GM19372 (cell line): ENCODE data around the gene GRK5.

ENCODE experiments used
- ATAC-seq: cut with Tn5 transposase; IDR thresholded peaks from one replicate; pipeline ENCODE4 v1.9.1; 2021; ENCODE audit warnings: mild to moderate bottlenecking, low read depth, moderate library complexity; ENCODE audit not compliant: unreplicated experiment

GRK5 gene

DNA sequence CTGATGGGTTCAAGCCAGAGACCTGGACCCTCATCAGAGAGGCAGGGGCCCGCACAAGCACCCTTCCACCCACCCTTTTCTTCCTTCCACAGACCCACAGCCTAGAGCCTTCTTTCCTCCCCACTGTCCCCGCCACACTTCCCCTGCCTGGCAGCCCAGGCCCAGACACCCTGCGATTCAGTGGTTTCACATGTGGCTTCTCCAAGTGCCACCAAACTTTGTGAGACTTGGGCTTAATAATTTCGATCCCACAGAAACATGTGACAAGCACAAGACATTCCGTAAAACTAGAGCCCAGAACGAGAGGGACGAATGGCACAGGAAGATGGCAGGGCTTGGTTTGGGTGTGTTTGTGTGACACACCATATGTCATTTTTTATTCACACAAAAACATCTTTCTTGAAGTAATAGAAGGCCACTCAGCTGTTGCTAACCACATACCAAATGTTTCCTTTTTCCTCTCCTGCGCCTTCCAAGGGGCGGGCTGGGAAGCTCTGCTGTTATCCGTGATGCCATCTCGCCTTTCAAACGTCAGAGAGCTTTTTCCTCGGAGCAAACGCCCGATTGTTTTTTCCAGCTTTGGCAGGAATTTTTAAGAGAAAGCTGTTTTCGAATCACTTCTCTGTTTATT is 162.9 kb downstream of the GRK5 start:
- ATAC-seq: no peak

DNA sequence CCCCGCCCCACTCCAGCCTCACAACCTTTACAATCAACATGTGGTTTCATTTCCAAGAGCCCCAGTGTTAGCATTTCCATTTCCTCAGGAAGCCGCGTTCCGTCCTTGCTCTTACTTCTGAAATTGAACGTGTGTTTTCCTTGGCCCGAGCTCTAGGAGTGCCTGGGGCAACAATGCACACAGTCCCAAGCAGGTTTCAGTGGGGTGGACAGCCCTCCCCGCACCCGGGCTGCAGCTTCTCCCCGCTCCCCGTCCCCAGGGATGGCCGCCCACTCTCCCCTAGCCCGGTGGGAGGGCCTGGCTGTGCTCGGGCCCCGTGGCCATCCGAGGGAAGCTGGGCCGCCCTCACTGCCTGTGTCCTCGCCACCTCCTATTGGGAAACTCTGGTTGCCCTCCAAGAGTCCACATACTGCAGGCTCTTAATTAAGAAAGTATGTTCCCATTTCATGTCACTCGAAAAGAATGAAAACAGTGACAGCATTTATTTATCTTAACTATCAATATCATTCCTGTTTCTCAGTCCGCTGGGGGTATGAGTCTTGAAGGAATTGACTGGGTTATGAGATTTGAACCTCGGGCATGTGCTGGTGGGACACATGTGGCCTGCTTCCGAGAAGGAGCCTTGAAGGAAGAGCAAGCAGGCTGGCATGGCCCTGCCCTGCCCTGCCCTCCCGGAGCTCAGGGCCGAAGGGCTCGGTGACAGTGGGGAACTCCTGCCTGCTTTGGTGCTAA is 163.8 kb downstream of the GRK5 start:
- ATAC-seq: no peak

DNA sequence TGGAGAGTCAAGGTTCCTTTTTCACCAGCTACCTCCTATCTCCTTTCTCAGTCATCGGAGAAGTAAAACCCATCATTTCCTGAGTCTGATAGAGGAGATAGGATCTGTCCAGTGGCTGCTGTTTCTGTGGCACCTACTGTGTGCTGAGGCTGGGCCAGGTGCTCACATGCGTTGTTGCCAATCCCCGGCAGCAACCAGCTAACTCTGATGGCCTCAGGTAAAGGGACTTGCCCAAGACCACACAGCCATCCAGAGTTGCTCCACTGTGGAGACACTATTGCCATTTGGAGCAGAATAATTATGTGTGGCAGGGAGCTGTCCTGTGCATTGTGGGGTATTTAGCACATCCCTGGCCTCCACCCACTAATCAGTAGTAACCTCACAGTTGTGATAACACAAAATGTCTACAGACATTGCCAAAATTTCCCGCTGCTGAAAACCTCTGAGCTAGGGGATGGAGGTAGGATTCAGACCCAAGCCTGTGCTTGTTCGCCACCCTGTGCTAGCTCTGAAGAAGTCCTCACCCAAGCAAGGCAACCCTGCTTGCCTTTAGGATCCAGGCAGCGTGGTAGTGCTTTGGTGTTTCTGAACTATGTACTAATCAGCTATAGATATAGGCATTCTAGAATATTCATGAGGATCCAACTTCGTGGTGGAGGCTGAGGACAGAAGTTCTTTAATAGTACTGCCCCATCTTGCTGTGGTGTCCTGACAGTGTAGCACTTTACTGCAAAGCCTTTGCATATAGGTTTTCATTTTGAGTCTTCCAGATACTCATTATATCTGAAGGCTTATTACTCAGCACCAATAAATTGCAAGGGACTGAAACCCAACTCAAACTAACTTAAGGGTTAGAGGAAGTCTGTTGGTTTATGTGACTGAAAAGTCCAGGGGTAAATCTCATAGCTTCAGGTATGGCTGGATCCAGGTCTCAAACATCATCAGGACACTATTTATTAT is 164.6 kb downstream of the GRK5 start:
- no peak for ATAC-seq

DNA sequence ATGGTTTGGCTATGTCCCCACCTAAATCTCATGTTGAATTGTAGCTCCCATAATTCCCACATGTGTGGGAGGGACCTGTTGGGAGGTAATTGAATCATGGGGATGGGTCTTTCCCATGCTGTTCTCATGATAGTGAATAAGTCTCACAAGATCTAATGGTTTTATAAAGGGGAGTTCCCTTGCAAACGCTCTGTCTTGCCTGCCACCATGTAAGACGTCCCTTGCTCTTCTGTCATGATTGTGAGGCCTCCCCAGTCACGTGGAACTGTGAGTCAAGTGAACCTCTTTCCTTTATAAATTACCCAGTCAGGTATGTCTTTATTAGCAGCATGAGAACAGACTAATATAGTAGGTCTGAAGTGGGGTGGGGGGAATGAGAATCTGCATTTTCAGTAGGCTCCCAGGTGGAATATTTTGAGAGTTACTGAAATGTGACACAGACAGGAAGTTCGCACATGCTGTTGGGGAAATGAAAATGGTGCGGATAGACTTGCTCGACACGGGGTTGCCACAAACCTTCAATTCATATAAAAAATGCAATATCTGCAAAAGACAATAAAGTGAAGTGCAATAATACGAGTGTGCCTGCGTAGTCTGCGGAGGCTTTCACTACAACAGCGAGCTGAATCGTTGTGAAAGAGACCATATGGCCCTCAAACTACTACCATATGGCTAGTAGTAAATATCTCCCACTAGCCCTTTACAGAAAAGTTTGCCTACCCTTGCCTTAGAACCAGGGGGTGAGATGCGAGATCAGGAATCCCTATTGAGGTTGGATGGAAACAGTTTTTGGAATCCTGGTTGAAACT is 166.1 kb downstream of the GRK5 start:
- ATAC-seq: no peak

DNA sequence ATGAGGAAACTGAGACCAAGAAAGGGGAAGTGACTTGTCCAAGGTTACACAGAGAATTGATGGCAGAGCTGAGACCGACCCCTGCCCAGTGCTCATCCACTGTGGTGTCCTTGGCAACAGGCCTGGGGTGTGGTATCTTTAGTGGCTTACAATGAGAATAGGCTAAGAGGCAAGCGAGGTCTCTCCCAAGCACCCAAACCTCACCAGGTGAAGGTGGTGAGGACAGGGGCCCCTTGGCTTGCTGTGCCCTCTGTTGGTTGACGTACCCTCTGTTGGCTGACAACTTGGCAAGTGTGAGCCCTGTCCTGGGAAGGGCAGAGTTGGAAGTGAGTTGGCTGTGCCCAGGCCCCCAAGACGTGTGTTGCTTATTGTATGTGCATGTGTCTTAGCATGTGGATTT is 166.9 kb downstream of the GRK5 start:
- ATAC-seq: no peak

DNA sequence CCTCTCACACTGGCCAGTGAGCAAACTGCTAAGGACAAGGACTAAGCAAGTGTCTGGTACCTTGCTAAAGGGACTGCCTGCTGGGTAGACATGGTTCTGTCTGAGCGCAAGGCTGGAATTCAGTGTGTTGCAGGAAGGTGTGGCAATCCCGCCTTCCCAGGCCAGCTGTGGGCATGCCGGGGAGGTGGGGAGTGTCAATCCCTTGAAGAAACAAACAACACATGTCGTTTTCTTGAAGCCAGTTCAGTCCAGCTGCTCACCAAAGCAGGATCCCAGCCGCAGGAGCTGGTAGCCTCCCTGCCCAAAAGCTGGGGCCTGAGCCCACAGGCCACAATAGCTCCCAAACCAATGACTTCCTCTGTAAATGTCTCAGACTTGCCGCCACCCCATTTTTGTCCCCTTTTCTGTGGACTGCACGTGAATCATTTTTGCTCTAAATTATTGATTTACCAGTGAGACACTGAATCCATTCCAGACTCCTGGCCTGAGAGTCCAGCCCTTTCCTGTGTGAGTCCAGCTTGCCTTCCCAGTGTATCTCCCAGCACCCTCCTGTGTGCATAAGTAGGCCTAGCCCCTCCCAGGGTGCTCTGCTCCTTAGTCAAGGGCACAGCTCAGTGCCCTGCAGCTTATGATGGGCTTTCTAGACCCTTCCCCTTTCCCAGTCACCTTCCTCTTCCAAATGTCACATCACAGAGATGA is 168.4 kb downstream of the GRK5 start:
- no peak for ATAC-seq

DNA sequence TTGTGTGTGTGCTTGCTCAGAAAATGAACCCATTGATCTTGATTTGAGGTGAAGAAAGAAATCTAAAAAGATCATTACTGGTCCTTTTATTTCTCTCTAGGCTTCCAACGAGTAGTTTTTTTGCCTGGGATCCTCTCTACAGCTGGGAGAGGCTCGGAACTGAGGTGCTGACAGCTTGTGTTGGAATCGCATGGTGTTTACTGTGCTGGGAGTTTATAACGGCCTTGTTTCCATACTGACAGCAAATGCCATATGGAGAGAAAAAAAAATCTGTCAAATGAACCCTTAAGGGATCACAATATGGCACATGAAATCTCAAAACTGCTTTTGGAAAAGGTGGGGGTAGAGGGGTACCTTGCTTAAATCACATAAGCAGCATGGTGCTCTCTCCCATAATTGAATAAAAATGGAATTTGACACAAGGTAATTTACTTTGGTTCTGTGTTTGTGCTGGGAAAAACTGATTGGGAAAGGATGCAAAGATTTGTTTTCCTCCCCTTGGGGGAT is 170.1 kb downstream of the GRK5 start:
- ATAC-seq: no peak

DNA sequence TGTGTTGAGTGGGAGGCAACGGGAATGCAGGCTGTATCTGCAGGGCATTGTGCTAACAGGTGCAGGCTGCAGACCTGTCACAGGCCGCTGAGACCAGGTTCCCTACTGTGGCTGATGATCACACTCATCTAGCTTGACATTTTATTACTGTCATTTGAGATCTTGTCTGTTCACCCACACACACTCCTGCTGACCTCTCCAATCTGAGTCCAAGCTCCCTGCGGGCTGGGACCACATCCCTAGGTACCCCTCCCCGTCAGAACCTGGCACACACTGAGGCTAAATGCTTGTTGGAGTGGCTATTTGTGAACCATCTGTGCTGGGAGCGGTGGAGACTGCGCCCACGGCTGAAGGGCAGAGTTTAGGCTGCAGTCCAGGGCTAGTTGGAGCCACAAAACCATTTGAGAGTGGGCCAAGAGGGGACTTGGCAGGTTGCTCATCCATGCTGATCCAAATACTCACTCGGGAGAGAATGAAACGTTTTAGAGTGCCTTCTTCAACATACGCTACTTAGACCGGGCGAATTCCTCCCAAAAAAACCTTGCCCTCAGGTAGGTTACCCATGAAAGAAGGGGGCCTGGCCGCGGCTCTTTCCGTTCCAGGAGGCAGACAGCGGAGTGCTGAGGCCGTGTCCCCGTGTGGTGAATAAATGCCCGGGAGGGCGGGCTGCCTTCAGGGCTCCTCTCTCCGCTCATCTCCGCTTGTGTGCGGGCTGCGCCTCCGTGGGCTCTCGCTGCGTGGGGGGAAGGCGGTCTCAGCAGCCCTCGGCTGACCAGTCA is 170.8 kb downstream of the GRK5 start:
- no peak for ATAC-seq

DNA sequence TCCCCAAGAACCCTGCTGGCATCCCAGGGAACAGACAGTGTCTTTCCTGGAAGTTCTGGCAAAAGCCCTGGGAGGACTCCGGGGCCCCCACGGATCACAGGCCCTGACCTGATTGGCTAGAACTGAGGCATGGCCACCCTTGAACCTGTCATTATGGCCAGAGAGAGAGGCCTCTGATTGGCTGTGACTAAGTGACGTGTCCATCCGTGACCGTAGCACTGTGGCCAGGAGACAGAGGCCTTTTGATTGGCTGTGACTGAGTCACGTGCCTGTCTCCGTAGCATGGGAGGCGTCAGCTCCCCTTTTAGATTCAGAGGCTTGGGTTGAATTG is 171.3 kb downstream of the GRK5 start:
- no peak for ATAC-seq

DNA sequence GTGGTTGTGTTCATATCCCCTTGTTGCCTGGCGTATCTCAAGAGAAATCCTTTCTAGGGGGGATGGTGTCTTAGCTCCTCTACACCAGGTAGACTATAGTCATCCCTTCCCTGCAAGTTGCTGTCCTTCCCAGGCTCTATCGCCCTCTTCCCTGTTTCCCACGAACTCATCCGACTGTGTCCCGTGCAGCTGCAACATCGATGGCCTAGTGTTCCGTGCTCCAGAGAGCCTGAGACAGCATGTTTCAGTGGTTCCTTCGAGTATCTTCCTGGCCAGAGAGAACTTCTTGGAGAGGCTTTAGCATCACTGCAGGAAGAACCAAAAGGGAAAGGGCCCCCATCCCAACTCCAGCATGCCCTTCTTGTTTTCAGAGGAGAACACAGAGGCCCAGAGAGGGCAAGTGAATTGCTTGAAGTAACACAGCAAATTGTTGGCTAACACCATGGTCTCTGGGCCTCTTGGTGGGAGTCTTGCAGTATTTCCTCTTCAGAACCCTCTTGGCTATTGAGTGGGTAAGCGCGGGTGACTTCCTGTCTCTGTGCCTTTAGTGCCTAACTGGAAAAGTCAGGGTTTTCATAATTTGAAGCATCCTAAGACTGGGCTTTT is 172.2 kb downstream of the GRK5 start:
- no peak for ATAC-seq

DNA sequence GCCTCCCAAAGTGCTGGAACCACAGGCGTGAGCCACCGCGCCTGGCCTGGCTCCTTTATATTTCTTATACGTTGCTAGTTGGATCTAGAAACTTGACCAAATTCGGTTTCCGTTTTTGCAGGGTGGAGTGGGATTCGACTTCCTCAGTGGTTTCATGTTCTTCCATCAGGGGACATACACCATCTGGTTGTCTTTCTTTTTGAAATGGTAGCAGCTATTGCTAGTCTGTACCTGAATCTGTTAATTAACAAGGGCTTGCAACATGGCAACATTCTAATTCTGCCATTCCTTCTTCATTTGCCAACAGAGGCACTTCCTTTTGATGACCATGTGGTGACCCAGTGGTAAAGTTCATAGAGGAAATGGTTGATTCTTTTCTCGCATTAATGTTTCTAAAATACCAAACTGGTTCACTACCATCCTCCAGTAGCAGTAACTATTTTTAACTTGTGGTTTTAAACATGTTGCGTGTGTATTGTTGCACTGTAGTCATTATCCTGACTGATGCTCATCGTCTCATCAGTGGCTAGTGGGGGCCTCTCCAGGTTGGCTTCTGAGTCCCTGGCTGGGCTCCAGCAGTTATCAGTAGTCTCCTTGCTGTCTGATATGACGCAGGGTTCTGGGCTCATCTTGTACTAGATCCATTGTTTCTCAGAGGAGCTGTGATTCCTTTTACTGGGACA is 175.9 kb downstream of the GRK5 start:
- ATAC-seq: no peak

DNA sequence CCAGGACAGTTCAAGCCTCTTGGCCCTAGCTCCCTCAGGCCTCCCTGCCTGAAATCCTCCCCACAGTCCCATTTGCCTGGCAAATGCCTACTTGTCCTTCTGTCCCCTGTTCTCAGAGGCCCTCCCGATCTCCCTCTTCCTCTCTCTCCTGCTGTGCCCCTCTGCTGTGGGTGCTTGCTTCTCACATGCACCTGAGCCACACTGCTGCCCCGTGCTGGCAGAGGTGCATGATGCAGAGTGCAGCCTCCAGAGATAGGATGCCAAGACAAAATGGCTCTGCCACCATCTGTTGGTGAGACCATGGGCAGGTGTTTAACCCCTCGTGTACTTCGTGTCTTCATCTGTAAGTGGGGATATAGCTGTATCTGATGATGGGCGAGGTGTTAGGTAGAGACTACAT is 176.8 kb downstream of the GRK5 start:
- ATAC-seq: no peak

DNA sequence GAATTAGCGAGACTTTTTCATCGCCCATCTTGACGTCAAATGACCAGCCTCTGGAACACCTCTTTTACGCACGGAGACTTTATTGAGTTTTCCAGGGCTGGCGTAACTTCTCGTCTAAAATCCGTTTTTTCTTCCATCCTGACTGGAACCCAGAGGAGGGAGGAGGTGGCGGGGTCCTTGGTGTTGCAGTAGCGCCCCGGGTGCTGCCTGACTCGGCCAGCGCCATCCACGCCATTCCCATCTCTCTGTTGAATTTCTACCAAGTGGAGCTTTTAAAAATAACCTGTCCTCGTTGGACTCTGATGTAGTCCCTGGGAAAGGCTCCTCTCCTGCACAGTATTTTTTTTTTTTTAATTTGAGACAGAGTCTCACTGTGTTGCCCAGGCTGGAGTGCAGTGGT is 179.3 kb downstream of the GRK5 start:
- ATAC-seq: no peak

DNA sequence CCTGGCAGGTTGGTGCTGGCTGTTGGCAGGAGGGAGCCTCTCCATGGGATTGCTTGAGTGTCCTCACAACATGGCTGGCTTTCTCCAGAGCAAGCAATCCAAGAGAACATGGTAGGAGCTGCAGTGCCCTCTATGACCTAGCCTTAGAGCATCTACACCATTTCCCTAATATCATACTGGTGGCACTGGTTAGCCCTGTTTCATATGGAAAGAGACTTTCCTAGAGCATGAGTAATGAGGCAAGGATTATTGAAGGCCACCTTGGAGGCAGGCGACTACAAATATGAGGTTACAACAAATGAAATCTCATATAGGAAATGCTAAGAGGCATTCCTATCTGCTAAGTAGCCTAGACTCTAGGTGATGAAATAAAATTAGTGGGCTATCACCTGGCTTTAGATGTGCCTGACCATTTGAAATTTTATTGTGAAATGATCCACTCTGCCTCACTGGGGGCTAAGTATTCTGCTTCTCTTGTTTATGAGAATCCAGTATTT is 181.5 kb downstream of the GRK5 start:
- ATAC-seq: no peak

DNA sequence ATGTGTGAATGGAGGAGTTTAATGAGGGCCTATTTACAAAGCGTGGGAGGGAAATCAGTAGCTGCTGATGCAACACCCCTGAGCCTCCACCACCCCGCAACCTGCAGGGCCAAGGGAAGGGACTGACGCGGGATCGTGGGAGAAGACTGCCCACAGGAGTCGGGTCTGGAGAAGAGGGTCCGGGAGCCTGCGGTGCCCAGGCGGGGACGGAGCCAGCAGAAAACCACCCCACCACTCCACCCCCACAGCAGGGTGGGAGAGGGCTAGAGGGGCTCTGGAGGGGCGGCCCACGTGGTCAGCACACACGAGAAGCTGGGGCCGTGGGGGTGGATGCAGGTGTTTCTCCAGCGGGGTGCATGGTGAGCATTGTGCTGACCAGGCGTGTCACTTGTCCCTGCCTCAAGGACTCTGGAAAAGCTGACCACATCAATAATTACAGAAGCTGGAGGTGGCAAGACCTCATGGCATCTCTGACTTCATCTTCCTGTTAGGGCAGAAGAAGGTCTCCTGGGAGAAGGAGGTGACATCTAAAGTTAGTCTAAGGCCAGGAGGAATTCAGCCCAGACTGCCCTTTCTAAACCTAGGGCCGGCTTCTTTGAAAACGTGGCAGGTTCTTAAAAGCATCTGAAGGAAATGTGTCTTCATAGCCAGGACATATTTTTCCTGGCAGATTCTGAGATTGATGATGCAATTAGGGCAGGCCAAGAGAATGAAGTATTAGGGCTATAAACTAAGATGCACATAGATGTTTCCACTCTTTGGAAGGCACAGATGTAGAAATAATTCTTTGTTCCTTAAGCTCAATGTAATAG is 184.3 kb downstream of the GRK5 start:
- no peak for ATAC-seq

DNA sequence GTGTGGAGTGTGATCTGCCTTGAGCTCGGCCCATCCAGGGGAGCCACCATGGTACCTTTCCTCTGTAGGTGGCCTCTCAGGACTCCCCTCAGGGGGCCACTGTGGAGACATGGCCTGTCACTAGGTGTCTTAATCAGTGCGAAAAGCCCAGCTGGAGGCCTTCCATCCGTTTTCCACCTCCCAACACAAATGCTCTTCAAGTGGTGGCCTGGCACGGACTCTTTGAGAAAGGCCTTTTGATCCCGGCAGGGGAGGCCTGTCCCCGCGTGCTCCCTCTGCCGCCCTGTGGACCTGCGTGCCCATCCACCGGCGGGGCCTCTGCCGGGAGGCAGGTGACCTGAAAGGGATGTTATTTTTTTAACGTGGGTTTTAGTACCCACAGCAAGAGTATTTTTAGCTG is 185.6 kb downstream of the GRK5 start:
- no peak for ATAC-seq

DNA sequence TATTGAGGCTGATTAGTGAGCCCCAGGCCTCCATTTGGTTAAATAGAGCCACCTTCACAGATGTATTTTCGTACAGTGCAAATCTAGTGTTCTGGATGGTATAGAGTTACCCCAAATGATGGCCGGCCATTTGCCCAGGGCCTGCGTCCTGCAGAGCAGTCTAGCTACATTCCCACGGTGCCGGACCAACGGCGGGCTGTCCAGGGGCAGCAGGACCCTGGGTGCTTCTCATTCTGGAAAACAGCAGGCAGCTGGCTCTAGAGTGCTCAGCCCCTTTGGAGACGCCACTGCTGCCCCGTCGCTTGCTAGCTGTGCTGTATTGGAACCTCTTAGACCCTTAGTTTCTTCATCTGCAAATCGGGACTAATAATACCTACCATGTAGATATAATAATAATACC is 186.1 kb downstream of the GRK5 start:
- ATAC-seq: no peak
